ENCODE measurements around the gene ATP5PO. TPM values are rescaled to one million over a fixed set of nuclear protein-coding genes. Genes with fewer than 3 reads are reported as not detected.

The ATP5PO gene
- total RNA-seq, 1 experiment from 2014 or later, result 386 TPM

GRCh38 chr21:33948951-33949444 is 33.4 kb upstream of the ATP5PO start:
- H3K27me3 ChIP-seq (ENCODE audit: low read length), result no peaks in the 10 kb centered on the region
- ChIA-PET CTCF (no interaction called here), POLR2A (ENCODE audit: unreplicated experiment) (no interaction called here)
- H3K4me3 ChIP-seq (ENCODE audit: low read length), result no peak overlapping the region
- no peak overlapping the region for H3K4me2 ChIP-seq (ENCODE audit: low read length)
- H3K79me2 ChIP-seq (ENCODE audit: low read length), result no peaks in the 10 kb centered on the region
- H3F3A ChIP-seq (ENCODE audit: low read length, unreplicated experiment), result peaks cover 7% of the 10 kb centered on the region
- H3K27ac ChIP-seq (ENCODE audit: low read length), result peak overlapping the region; percentile 90; the same call in 1 of the 2 replicates
- peak overlapping the region; percentile 66; the same call in 1 of the 2 replicates for H2AFZ ChIP-seq (ENCODE audit: low read length)
- TF ChIP-seq CTCF (conservative IDR thresholded peaks at IDR 0.05; ENCODE audit: low read depth, low read length) (no peak), EZH2phosphoT487 (IDR thresholded peaks at IDR 0.05; ENCODE audit: borderline replicate concordance, low read length) (no peak), EZH2 (IDR thresholded peaks at IDR 0.05; ENCODE audit: low read length, unreplicated experiment) (no peak)
- no peaks in the 10 kb centered on the region for H3K36me3 ChIP-seq (ENCODE audit: low read depth, low read length)
- ATAC-seq (no peak), DNase-seq (no peak)
- H3K9ac ChIP-seq (ENCODE audit: low read length), result no peak overlapping the region
- peaks cover 21% of the 10 kb centered on the region for H3K4me1 ChIP-seq (ENCODE audit: insufficient read depth, low read length)
- no peaks in the 10 kb centered on the region for H4K20me1 ChIP-seq (ENCODE audit: low read length)
- no peaks in the 10 kb centered on the region for H3K9me2 ChIP-seq (replicated peaks; ENCODE audit: low read length)
- BruUV-seq (replicated peaks), result no TSS peak
- no peaks in the 10 kb centered on the region for H3K9me3 ChIP-seq (ENCODE audit: low read length)
- intact Hi-C loops (cut with micrococcal nuclease), result loop anchor here (2.0 to 5.0 kb wide), 2 partner anchors 20 to 123 kb away; partner anchors contain the start of genes MRPS6 and SLC5A3

- intact Hi-C loops (cut with micrococcal nuclease), result loop anchor here (2.0 to 5.0 kb wide), 2 partner anchors 20 to 124 kb away; partner anchors contain the start of genes MRPS6 and SLC5A3
- Histone ChIP-seq H3K4me1 (ENCODE audit: insufficient read depth, low read length) (peaks cover 21% of the 10 kb centered on the region), H3K27ac (ENCODE audit: low read length) (peak overlapping the region; percentile 90), H3K9me3 (ENCODE audit: low read length) (no peaks in the 10 kb centered on the region), H3K9me2 (replicated peaks; ENCODE audit: low read length) (no peaks in the 10 kb centered on the region), H3K27me3 (ENCODE audit: low read length) (no peaks in the 10 kb centered on the region), H3K4me3 (ENCODE audit: low read length) (peak overlapping the region; percentile 61), H3K4me2 (ENCODE audit: low read length) (peak overlapping the region; percentile 84), H4K20me1 (ENCODE audit: low read length) (no peaks in the 10 kb centered on the region), H3K9ac (ENCODE audit: low read length) (peak overlapping the region; percentile 60), H3K36me3 (ENCODE audit: low read depth, low read length) (no peaks in the 10 kb centered on the region), H2AFZ (ENCODE audit: low read length) (peak overlapping the region; percentile 66), H3K79me2 (ENCODE audit: low read length) (no peaks in the 10 kb centered on the region), H3F3A (ENCODE audit: low read length, unreplicated experiment) (peaks cover 7% of the 10 kb centered on the region)
- ATAC-seq (peak; percentile 70), DNase-seq (peak; percentile 78)
- POLR2A ChIA-PET (ENCODE audit: unreplicated experiment), result interaction anchor here (0.5 to 1.0 kb wide), 10 partner anchors 12 to 153 kb away, joined by 3 to 16 read pairs (median 6); partner anchors contain the start of genes MRPS6 and SLC5A3
- TF ChIP-seq CTCF (conservative IDR thresholded peaks at IDR 0.05; ENCODE audit: low read depth, low read length) (no peak), EZH2 (IDR thresholded peaks at IDR 0.05; ENCODE audit: low read length, unreplicated experiment) (no peak), EZH2phosphoT487 (IDR thresholded peaks at IDR 0.05; ENCODE audit: borderline replicate concordance, low read length) (no peak)
- CTCF ChIA-PET, result interaction anchor here (0.6 to 1.2 kb wide), 9 partner anchors 10 to 549 kb away, joined by 3 to 6 read pairs (median 5); no protein-coding TSS in a partner anchor
- BruUV-seq (replicated peaks), result TSS peak; percentile 21
Observed at GRCh38 chr21:33948096-33948950, 32.7 kb upstream of the ATP5PO start.
